GM18507 (cell line): ENCODE results near the gene ZBTB48.
"Not testable (repeated sequence)": the region's sequence is repeated elsewhere in the genome, so short reads cannot be mapped to it uniquely, and the experiment has no call there.

Source experiments
- DNase-seq: peaks from one replicate; pipeline ENCODE4 v3.0.0; 2011; ENCODE audit warnings: low read depth; ENCODE audit not compliant: insufficient read length; ENCODE audit errors: extremely low spot score
- FAIRE-seq: peaks from 2 replicates; lab custom pipeline; 2011; peaks lifted over from hg19 to GRCh38; lab: Jason Lieb, UNC

ZBTB48 gene

DNA sequence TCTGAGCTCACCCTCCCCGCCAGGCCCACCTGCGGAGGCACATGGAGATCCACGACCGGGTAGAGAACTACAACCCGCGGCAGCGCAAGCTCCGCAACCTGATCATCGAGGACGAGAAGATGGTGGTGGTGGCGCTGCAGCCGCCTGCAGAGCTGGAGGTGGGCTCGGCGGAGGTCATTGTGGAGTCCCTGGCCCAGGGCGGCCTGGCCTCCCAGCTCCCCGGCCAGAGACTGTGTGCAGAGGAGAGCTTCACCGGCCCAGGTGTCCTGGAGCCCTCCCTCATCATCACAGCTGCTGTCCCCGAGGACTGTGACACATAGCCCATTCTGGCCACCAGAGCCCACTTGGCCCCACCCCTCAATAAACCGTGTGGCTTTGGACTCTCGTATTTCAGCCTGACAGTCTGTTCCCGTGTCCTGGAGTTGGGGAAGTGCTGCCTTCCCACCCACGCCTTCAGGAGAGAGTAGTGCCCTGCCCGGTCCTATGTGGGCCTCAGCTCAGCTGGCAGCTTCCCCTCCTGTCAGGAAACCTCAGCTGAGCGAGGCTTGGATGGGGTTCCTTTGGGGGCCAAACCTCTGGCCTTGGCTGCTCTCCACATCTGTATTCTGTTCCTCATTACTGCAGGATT, 9.2 kb downstream of the ZBTB48 start:
- no peak for FAIRE-seq
- no peak for DNase-seq

DNA sequence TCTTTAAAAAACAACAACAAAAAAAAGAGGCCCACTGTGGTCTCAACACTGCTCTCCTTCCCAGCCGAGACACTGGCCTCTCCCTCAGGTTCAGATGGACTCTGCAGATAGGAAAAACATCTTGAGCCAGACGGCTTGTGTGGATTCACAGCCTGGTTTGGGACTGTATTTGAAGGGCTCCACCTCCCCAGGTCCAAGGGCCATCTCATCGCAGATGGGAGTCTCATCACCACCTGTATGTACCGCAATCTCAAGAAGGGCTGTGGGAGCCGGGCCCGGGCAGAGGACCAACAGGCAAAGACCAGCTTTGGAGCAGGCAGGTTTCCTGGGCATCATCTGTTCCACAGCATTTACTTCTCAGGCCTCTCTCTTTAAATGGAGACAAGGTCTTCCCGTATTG, 10.3 kb downstream of the ZBTB48 start:
- DNase-seq, result no peak
- no peak for FAIRE-seq

DNA sequence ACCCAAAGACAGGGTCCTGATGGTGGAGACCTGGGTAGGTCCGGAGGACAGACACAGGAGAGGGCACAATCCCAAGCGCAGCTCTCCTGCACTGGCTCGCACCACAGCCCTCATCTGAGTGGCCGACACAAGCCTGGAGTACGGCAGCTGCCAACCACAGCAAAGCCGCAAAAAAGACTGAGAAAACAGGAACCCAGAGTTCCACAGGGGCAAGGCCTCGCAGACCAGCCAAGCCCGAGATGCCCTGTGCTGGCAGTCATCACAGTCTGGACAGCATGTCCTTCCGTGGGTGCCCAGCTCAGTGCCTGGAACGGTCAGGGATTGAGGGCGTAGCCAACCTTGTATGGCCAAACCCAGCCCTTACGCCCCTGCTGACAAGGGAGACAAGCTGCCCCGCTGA, 11.4 kb downstream of the ZBTB48 start:
- DNase-seq, result no peak
- FAIRE-seq, result no peak

DNA sequence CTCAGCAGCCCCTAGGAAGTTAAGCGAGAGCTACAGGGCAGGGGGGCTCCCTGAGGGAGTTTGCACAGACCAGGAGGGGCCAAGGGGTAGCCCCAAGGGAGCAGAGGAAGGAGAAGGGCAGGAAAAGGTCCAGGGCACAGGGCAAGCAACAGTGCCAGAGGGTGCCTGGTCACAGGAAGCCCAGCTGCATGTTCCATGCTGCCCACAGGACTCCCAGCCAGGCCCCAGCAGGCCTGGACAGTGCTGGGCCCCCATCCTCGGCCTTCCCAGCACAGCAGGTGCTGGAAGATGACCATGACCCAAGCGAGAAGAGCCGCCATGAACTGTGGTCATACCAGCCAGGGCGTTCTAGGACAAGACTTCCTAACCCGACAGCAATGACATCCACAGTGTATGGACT, 11.8 kb downstream of the ZBTB48 start:
- DNase-seq (no peak), FAIRE-seq (no peak)

DNA sequence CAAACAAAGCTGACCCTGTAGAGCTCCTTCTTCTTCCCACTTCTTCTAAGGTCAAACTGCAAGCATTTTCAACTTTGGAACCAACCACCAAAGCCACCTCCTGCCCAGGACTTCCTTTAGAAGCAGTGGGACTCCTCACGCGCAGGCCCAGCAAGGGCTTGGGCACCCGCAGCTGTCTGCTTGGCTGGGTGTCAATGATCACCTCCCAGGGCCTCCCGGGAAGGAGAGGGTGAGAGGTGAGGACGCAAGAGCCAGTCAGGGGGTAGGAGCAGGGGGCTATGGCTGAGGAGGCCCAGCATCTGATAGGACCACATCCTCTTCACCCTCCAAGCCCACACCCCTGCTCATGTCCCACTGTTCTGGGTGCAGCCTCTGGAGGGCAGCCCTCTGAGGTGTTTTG, 12.6 kb downstream of the ZBTB48 start:
- DNase-seq (no peak), FAIRE-seq (no peak)

DNA sequence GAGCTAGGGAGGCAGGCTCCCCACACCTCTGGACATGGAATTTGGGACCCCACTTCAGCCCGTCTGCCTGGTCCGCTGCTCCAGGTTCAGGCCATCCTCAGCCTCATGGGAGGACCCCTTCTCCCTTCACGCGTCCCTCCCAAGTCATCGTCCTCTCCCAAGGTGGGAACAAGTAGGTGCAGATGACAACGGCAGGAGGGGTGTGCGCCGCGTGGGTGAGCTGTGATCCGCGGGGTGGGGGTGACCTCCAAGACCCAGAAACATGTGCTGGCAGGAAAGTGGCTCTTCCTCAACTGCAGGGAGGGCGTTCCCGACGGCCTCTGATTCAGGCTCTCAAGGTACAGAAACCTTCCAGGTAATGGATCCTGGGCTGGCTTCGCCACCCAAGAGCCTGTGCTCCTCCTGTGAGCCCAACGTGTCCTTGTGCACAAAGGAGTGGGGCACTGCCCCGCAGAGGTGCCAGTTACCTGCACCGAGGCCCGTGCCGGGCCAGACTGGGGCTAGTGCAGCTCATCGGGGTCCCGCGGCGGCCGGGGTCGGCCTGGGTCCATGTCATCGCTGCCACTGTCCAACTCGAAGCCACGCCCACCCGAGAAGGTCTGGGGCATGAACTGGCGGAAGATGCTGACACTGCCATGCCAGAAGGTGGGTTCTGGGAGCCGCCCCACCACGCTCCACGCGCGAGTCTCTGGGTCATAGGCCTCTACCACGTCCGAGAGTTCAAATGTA, 13.2 kb downstream of the ZBTB48 start:
- no peak for DNase-seq
- no peak for FAIRE-seq

DNA sequence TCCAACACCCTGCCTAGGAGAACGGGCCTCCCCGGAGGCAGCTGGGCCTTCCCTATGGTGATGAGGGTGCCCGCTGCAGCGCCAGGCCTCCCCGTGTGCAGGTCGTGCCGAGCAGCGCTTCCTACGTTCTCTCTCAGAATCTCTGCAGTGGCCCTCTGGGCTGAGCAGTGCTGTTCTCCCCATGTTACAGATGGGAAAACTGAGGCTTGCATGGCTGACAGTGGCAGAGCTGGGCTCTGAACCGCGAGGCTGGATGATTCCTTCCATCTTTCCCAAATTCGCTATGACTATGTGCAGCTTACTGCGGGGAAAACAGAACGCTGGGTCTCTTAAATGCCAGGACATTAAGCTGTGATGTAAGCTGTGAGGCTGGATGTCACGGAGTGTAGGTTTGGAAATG, 14.0 kb downstream of the ZBTB48 start:
- FAIRE-seq (no peak), DNase-seq (no peak)

DNA sequence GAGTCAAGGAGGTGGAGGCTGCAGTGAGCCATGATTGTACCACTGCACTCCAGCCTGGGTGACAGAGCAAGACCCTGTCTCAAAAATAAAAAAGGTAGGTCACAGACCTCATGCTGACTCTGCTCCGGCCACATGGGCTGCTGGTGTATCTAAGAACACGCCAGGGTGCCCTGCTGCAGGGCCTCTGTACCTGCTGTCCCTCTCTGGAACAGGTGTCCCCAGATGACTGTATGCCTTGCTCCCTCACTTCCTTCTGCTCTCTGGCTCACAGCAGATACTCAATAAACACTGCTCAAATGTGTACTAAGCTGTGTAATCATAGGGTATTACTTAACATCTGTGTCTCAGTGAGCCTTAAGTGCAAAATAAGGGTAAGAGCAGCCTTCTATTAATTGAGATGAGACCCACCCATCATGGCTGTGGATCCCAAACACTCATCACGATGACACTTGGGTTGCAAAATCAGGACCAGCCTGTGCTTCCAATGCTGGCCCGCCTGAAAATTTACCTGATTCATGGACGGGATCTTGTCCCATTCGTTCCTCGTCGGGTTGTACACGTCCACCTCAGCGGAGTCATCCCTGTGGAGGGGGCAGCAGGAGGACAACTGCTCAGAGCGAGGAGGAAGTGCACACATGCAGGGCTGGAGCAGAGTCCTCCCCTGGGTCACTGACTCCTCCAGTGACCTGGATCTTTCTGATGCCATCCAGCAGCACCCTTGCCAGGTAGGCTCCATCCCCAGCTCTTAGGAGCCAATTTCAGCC, 15.4 kb downstream of the ZBTB48 start:
- FAIRE-seq (no peak), DNase-seq (no peak)

DNA sequence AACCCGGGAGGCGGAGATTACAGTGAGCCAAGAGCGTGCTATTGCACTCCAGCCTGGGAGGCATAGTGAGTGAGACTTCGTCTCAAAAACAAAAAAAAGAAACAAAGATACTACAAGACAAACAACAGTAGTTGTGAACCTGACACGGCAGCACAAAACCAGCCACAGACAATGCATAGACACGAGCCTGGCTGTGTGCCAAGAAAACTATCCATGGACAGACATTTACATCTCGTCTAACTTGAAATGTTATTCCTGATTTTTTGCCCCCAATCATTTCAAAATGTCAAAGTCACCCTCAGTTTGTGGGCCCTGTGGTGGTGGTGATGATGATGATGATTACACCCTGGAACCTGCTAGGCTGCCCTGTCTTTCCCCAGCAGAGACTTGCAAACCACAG, 16.6 kb downstream of the ZBTB48 start:
- FAIRE-seq, result no peak
- no peak for DNase-seq

DNA sequence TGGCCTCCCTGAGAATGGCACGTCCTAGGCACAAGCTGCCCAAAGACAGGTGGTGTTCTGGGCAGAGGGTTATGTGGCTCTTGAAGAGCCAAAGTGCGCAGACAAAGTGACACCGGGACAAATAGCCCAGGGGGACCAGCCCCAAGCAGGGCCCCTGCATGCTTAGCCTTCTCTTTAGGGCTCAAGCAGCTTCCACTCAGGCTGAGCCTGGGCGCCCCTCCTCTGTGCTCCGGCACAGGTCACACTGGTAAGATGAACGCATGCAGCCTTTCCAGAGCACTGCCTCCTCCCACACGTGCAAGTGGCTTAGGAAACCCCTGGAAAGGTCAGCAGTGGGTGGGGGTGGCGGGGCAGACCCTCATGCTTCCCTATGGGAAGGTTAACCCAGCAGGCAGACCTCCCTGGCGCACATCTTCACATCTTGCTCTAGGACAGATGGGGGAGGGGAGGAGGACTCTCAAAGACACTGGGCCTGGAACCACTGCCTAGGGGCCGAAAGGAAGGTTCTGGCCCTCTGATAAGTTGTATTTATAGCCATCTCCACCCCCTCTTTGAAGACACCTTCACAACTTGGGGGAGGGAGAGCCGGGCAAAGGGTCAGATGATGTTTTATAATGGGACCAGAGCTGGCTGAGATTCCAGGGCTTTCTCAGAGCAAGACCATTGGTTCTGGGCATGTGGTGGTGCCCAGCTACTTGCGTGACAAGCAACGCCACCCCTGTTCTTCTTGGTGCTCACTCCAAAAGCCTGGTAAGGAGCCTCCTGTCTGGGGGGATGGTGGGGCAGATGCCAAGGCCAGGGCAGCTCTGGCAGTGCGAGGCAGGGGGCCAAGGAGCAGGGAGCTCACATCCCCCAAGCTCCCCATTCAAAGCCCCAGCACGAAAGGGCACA, 17.3 kb downstream of the ZBTB48 start:
- DNase-seq, result no peak
- no peak for FAIRE-seq

DNA sequence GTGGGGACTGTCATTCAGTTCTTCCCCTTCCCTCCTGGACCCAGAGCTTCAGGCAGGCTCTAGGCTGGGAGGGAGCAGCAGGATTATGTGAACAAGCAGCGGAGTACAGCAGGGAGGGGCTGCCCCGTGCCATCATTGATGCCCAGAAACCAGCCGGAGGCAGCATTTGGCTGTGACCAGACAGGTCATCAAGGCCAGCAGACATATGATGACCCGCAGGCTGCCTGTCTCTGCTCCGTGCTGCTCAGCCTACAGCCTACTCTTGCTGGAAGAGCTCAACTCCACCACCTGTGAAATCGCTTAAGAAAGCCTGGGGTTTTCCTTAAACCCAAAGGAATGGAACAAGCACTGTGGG, 18.0 kb downstream of the ZBTB48 start:
- FAIRE-seq, result no peak
- no peak for DNase-seq

DNA sequence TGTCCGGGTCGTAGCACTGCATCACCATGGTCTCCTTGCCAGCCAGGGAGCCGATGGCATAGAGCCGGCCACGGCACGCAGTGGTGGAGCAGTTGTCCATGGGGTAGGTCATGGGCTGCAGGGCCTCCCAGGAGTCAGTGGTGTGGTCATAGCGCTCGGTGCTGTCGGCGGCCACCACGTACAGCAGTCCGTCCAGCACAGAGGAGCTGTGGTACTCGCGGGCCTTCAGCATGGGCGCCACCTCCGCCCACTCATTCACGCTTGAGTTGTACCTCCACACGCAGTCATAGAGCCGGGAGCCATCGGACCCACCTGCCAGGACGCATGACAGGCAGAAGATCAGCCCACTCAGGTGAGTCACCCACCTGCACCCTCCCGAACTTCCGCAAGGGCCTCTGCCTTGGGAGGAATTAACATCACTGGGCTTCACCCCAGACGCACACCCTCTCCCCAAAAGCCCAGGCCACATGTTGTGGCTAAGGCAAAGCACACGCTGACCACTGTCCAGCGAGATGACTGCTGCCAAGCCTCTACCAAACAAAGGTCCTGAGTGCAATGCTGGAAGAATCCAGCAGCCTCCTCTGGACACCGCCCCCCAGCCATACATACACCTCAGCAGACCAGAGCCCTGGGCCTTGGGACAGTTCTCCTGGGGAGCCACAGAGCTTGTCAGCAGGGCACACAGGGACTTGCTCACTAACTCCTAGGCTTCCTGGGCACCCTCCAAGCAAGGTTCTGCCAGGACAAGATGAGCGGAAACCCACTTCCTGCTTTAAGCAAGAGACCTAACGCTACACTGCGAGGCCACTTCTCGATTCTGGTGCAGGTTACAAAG, 19.6 kb downstream of the ZBTB48 start:
- FAIRE-seq, result no peak
- DNase-seq, result no peak

DNA sequence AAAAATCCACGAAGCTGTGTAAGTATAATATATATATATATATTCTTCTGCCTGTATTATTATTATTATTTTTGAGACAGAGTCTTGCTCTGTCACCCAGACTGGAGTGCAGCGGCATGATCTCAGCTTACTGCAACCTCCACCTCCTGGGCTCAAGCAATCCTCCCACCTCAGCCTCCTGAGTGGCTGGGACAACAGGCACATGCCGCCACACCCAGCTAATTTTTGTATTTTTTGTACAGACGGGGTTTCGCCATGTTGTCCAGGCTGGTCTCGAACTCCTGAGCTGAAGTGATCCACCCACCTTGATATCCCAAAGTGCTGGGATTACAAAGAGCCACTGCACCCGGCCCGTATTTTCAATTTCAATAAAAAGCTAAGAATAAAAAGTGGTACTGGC, 20.2 kb downstream of the ZBTB48 start:
- FAIRE-seq, result not testable (repeated sequence)

DNA sequence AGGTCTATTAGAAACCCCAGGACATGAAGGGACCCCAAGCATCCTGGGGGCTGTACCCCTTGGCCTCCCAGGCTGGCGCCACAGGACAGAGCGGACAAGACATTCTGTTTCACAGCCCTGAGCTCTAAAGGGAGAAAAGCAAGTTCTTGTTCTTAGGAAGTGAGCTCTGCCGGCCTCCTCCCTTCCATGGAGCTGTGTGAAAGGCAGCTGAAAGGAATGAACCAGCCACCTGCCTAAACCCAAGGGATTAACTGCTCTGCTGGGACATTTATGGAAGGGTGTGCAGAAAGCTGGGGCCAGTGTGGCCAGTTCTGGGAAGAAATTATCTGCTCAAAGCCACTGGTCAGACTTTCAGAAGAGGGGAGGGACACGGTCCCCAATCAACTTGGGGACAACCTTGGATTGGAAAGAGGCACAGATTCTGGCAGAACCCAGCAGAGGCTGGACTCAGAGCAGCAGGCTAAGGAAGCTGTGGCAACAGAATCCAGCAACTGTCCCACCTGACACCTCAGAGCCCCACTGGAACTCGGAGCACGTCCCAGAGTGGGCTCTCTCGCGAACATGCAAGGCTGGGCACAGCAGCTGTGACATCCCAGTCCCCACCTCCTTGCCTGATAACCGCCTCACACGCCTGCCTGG, 20.7 kb downstream of the ZBTB48 start:
- FAIRE-seq (no peak), DNase-seq (no peak)

More for the DNA sequence above, 20.2 kb downstream of the ZBTB48 start:
- not testable (repeated sequence) for DNase-seq

DNA sequence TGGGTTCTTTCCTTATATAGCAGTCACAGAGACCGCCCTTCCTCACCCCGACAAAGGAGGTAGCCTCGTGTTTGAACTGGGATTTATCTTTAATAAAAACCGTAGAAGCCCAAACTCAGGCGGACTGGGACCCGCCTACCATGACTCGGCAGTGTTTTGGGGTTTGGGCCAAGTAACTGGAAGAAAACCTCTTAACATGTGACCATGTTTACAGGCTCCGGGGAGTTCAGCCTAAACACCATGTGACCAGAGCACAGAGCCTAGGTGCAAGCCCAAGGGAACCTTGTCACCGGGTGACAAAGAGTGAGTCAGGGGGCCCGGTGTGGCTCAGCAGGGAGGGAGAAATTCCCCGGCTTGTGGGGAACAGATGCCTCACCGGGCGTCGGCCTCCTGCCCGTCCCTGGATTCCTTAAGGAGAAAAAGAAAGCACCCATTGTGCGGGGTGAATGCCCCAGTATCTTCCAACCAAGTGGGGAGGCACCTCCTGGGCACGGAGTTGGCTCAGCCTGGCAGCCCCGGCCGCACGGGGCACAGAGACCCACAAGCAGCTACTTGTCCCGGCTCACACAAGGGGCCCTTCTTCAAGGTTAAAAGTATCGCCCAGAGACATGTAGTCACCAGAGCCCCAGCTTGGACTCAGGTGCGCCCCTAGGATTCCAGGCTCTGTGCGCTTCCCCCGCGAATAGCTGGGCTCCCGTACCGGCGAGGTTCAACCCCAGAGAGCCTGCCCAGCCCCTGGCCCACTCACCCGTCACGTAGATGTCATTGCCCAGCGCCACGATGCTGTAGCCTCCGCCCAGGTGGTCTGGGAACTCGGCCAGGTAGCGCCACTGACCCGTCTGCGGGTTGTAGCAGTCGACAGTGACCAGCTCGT, 21.5 kb downstream of the ZBTB48 start:
- DNase-seq, result no peak
- FAIRE-seq, result peak; percentile 83

DNA sequence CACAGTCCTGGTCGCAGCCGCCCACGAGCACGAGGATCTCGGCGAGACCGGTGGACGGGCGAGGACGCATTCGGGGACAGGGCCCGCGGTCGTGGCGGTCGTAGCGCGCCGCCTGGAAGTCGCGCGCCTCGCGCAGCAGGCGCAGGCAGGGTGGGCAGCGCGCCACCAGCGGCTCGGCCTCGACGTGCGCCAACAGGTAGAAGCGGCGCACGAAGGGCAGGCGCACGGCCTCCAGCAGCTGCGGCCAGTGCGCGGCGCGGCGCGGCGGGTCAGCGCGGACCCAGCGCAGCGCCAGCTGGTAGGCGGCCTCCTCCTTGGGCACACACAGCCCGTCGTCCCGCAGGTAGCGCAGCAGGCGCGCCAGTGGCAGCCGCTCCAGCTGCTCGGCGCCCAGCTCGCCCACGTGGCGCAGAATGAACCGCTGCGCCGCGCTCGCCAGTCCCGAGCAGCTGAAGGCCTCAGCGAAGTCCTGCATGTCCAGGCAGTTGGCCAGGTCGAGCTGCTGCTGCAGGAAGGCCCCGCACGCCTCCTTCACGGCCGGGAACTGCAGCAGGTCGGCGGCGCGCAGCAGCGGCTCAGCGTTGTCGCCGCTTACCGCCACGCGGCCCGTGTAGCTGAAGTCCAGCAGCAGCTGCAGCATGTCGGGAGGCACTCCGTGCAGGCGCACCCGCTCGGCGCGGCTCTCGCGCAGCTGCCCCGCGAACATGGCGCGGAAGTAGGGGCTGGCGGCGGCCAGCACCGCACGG, 22.3 kb downstream of the ZBTB48 start:
- FAIRE-seq (no peak), DNase-seq (no peak)

DNA sequence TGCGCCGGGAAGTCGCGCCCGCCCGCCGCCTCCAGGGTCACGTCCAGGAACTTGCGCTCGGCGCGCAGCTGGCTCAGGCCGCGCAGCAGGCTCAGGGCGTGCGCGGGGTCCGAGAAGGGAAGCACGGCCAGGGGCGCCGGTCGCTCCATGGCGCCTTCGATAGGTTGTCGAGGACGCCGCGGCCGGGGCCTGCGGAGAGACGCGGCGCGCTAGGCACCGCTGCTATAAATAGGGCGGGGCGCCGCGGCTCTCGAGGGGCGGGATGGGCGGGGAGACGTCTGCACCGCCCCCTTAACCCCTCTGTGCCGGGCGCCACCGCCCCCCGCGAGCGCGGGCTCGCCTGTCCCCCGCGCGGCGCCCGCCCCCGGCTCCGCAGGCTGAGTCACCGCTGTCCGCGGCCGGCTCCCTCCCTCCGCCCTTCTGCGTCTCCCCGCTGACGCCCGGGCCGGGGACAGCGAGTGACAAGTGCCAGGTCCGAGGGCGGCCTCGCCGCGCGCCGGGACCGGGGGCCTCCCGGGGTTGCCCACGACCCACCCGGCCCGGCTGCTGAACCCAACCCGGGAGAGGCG, 23.0 kb downstream of the ZBTB48 start, which contains the start of gene KLHL21:
TSS of gene KLHL21 (minus strand) at position 201 of the 569 bp plus-strand sequence. CDS start at position 149, 52 bp downstream.
- FAIRE-seq, result no peak
- peak; percentile 69 for DNase-seq
